GM19035 (cell line): Measurements from ENCODE around the gene TAS2R14.

Experiments
- ATAC-seq: cut with Tn5 transposase; IDR thresholded peaks from one replicate; pipeline ENCODE4 v1.9.1; 2021; ENCODE audit not compliant: unreplicated experiment

Gene TAS2R14

GRCh38 chr12:10939163-10939562 lies at the start of gene TAS2R14:
TAS2R14 (minus strand) TSS chr12:10939263; CDS start chr12:10939207, 56 bp downstream.
- no peak for ATAC-seq

GRCh38 chr12:10986812-10987211 lies 47.7 kb upstream of the TAS2R14 start, which contains the start of gene TAS2R50:
TAS2R50 (minus strand) TSS chr12:10986912; CDS start chr12:10986860, 52 bp downstream.
- no peak for ATAC-seq

GRCh38 chr12:10982244-10982643 lies 43.2 kb upstream of the TAS2R14 start:
- no peak for ATAC-seq

- ATAC-seq = no peak
Observed at GRCh38 chr12:10974965-10975364, 35.9 kb upstream of the TAS2R14 start.

GRCh38 chr12:10968765-10969456 lies 29.8 kb upstream of the TAS2R14 start:
- ATAC-seq = no peak

- ATAC-seq = no peak
Observed at GRCh38 chr12:10967409-10967808, 28.3 kb upstream of the TAS2R14 start.

GRCh38 chr12:10966314-10966713 lies 27.3 kb upstream of the TAS2R14 start:
- ATAC-seq = no peak

GRCh38 chr12:10965476-10965875 lies 26.4 kb upstream of the TAS2R14 start:
- no peak for ATAC-seq

GRCh38 chr12:10960211-10960610 lies 21.1 kb upstream of the TAS2R14 start:
- ATAC-seq = no peak

GRCh38 chr12:10959804-10960203 lies 20.7 kb upstream of the TAS2R14 start:
- ATAC-seq = no peak

GRCh38 chr12:10957741-10958140 lies 18.7 kb upstream of the TAS2R14 start:
- ATAC-seq = no peak

GRCh38 chr12:10956085-10956484 lies 17.0 kb upstream of the TAS2R14 start:
- ATAC-seq = no peak

- no peak for ATAC-seq
Observed at GRCh38 chr12:10952645-10953044, 13.6 kb upstream of the TAS2R14 start.

- ATAC-seq = no peak
Observed at GRCh38 chr12:10943167-10943566, 4.1 kb upstream of the TAS2R14 start.

GRCh38 chr12:10941916-10942607 lies 3.0 kb upstream of the TAS2R14 start:
- no peak for ATAC-seq

GRCh38 chr12:10941369-10941768 lies 2.3 kb upstream of the TAS2R14 start:
- no peak for ATAC-seq

- ATAC-seq = no peak
Observed at GRCh38 chr12:10940389-10940788, 1.3 kb upstream of the TAS2R14 start.

- ATAC-seq = no peak
Observed at GRCh38 chr12:10936506-10936905, 2.6 kb downstream of the TAS2R14 start.

GRCh38 chr12:10928746-10929286 lies 10.2 kb downstream of the TAS2R14 start, which contains the start of gene PRH2:
PRH2 (plus strand) TSS chr12:10929236; CDS start chr12:10929274, 38 bp downstream.
- no peak for ATAC-seq

- no peak for ATAC-seq
Observed at GRCh38 chr12:10926269-10926668, 12.8 kb downstream of the TAS2R14 start.

GRCh38 chr12:10919809-10920208 lies 19.3 kb downstream of the TAS2R14 start:
- no peak for ATAC-seq

GRCh38 chr12:10910380-10910779 lies 28.7 kb downstream of the TAS2R14 start:
- no peak for ATAC-seq
